Tibial nerve (tissue), 4 donors: ENCODE data around the gene SVIL. TPM values are rescaled to one million over a fixed set of nuclear protein-coding genes. Genes with fewer than 3 reads are reported as not detected.
"Not testable (repeated sequence)": the region's sequence is repeated elsewhere in the genome, so short reads cannot be mapped to it uniquely, and the experiment has no call there.

ENCODE experiments used
- DNase-seq, 2 donors: peaks; one replicate each; pipeline ENCODE4 v3.0.0-alpha.2; 2019; ENCODE audit warnings: low spot score in 2 of 2
- H3K27ac ChIP-seq, 4 donors: fragments of 200-600 bp; sonication (generic) in 3 of 4; one replicate each; pipeline ENCODE4 v1.5.1; 2017 to 2019; ENCODE audit warnings: mild to moderate bottlenecking in 1 of 4
- H3K27me3 ChIP-seq, 2 donors: fragments of 200-600 bp; sonication (generic) in 1 of 2; one replicate each; pipeline versions ENCODE4 v1.5.1 to v1.6.0; 2017 to 2019
- H3K36me3 ChIP-seq, 3 donors: fragments of 200-600 bp; sonication (generic); one replicate each; pipeline ENCODE4 v1.5.1; 2018 to 2019
- H3K4me1 ChIP-seq, 4 donors: fragments of 200-600 bp; sonication (generic) in 3 of 4; one replicate each; pipeline ENCODE4 v1.5.1; 2017 to 2019
- H3K4me3 ChIP-seq, 4 donors: fragments of 200-600 bp; sonication (generic) in 3 of 4; one replicate each; pipeline ENCODE4 v1.5.1; 2017 to 2019; ENCODE audit warnings: mild to moderate bottlenecking in 1 of 4, moderate library complexity in 1 of 4
- H3K9me3 ChIP-seq, 4 donors: fragments of 200-600 bp; sonication (generic) in 3 of 4; one replicate each; pipeline ENCODE4 v1.5.1; 2017 to 2019
- CTCF ChIP-seq, 5 experiments: fragments of 200-600 bp in 3 of 5; fragments of 450-650 bp in 2 of 5; sonication (generic) in 3 of 5; IDR thresholded peaks; one replicate each; pipeline ENCODE4 v1.5.1; 2016 to 2019; ENCODE audit warnings: antibody characterized with exemption in 5 of 5, mild to moderate bottlenecking in 3 of 5, moderate library complexity in 2 of 5
- EP300 ChIP-seq, 2 donors: sonication (generic); formaldehyde crosslinking; IDR thresholded peaks; one replicate each; pipeline ENCODE4 v1.6.1; 2017; ENCODE audit warnings: antibody characterized with exemption in 2 of 2, mild to moderate bottlenecking in 1 of 2
- POLR2A ChIP-seq, 2 donors: fragments of 450-650 bp; IDR thresholded peaks; one replicate each; pipeline ENCODE4 v1.6.1; 2017; ENCODE audit warnings: antibody characterized with exemption in 2 of 2, mild to moderate bottlenecking in 2 of 2, moderate library complexity in 2 of 2
- WGBS, 2 donors: methylation state at CpG; one replicate each; pipeline ENCODE4 v1.1.5; 2018; 5-methylcytosine and 5-hydroxymethylcytosine counted together
- total RNA-seq, 4 donors: library from RNA; depleted of rRNA; stranded (reverse); fragments of >200 nt; gene quantifications; one replicate each; pipeline ENCODE4 v1.1.0, GENCODE V29; 2016

Gene SVIL
- total RNA-seq, 4 donors from 2014 or later: 23.6 to 32.0 (median 26.0) TPM

- no peaks in the 10 kb centered on the region for H3K27me3 ChIP-seq
- no peaks in the 10 kb centered on the region for H3K36me3 ChIP-seq
- 90 to 91% methylated on average over 10 of the region's 10 CpGs for WGBS, 2 donors
- no peaks in the 10 kb centered on the region for H3K9me3 ChIP-seq
- H3K27ac ChIP-seq: no peak overlapping the region
- DNase-seq: no peak
- H3K4me3 ChIP-seq: no peak overlapping the region
- no peak for TF ChIP-seq EP300 (IDR thresholded peaks at IDR 0.05)
- TF ChIP-seq POLR2A (IDR thresholded peaks at IDR 0.05): no peak
- no peak for TF ChIP-seq CTCF (IDR thresholded peaks at IDR 0.05)
- H3K4me1 ChIP-seq: peaks cover 0 to 14% (median 6%) of the 10 kb centered on the region in 4 donors
Measured at GRCh38 chr10:29595636-29596225, 39.0 kb downstream of the SVIL start.

GRCh38 chr10:29595146-29595545 is 39.6 kb downstream of the SVIL start:
- Histone ChIP-seq H3K27me3 (no peaks in the 10 kb centered on the region), H3K9me3 (no peaks in the 10 kb centered on the region), H3K36me3 (no peaks in the 10 kb centered on the region), H3K27ac (no peak overlapping the region), H3K4me3 (no peak overlapping the region), H3K4me1 (peaks cover 0 to 18% (median 8%) of the 10 kb centered on the region in 4 donors)
- WGBS, 2 donors: 92 to 93% methylated on average over 8 of the region's 8 CpGs
- no peak for DNase-seq
- no peak for TF ChIP-seq EP300 (IDR thresholded peaks at IDR 0.05)
- no peak for TF ChIP-seq CTCF (IDR thresholded peaks at IDR 0.05)
- TF ChIP-seq POLR2A (IDR thresholded peaks at IDR 0.05): no peak

- no peak overlapping the region for H3K27ac ChIP-seq
Measured at GRCh38 chr10:29591651-29591968, 43.2 kb downstream of the SVIL start.

GRCh38 chr10:29590915-29591650 is 43.7 kb downstream of the SVIL start:
- Histone ChIP-seq H3K27ac (no peak overlapping the region), H3K4me3 (no peak overlapping the region), H3K4me1 (peaks cover 0 to 18% (median 7%) of the 10 kb centered on the region in 4 donors), H3K36me3 (no peaks in the 10 kb centered on the region), H3K27me3 (no peaks in the 10 kb centered on the region), H3K9me3 (no peaks in the 10 kb centered on the region)
- DNase-seq: no peak
- whole genome bisulfite sequencing, 2 donors: 61 to 62% methylated on average over 2 of the region's 2 CpGs
- TF ChIP-seq CTCF (IDR thresholded peaks at IDR 0.05) (no peak), POLR2A (IDR thresholded peaks at IDR 0.05) (no peak), EP300 (IDR thresholded peaks at IDR 0.05) (no peak)

More at GRCh38 chr10:29591651-29591968, 43.2 kb downstream of the SVIL start:
- WGBS, 2 donors: 91 to 94% methylated on average over 4 of the region's 4 CpGs
- H3K36me3 ChIP-seq: no peaks in the 10 kb centered on the region
- H3K27me3 ChIP-seq: no peaks in the 10 kb centered on the region
- H3K4me3 ChIP-seq: no peak overlapping the region
- no peak for DNase-seq
- H3K9me3 ChIP-seq: no peaks in the 10 kb centered on the region
- peaks cover 0 to 18% (median 7%) of the 10 kb centered on the region in 4 donors for H3K4me1 ChIP-seq
- TF ChIP-seq POLR2A (IDR thresholded peaks at IDR 0.05) (no peak), EP300 (IDR thresholded peaks at IDR 0.05) (no peak), CTCF (IDR thresholded peaks at IDR 0.05) (no peak)

GRCh38 chr10:29588629-29589421 is 45.9 kb downstream of the SVIL start:
- peaks cover 0 to 18% (median 7%) of the 10 kb centered on the region in 4 donors for H3K4me1 ChIP-seq
- H3K36me3 ChIP-seq: no peaks in the 10 kb centered on the region
- H3K27me3 ChIP-seq: no peaks in the 10 kb centered on the region
- 80 to 82% methylated on average over 14 of the region's 14 CpGs for WGBS, 2 donors
- no peak overlapping the region for H3K27ac ChIP-seq
- no peak for DNase-seq
- H3K4me3 ChIP-seq: no peak overlapping the region
- H3K9me3 ChIP-seq: no peaks in the 10 kb centered on the region
- no peak for TF ChIP-seq CTCF (IDR thresholded peaks at IDR 0.05)
- TF ChIP-seq POLR2A (IDR thresholded peaks at IDR 0.05): no peak
- TF ChIP-seq EP300 (IDR thresholded peaks at IDR 0.05): no peak

GRCh38 chr10:29587750-29588628 is 46.8 kb downstream of the SVIL start:
- not testable (repeated sequence) for H3K4me3 ChIP-seq, H3K27ac ChIP-seq, DNase-seq, H3K36me3 ChIP-seq, H3K9me3 ChIP-seq, H3K27me3 ChIP-seq
- peaks cover 0 to 18% (median 7%) of the 10 kb centered on the region in 4 donors for H3K4me1 ChIP-seq
- 40 to 48% methylated on average over 15 to 16 of the region's 19 CpGs for WGBS, 2 donors
